ENCODE measurements around the gene RTP5. TPM values are rescaled to one million over a fixed set of nuclear protein-coding genes. Genes with fewer than 3 reads are reported as not detected.
"Not testable (repeated sequence)": the region's sequence is repeated elsewhere in the genome, so short reads cannot be mapped to it uniquely, and the experiment has no call there.

RTP5 gene
- total RNA-seq, 1 donor from 2014 or later, result not detected

- no peak overlapping the region for H3K4me3 ChIP-seq
- intact Hi-C loops (cut with micrococcal nuclease), result no loop called here
- no peaks in the 10 kb centered on the region for H3K36me3 ChIP-seq
- TF ChIP-seq CTCF (IDR thresholded peaks at IDR 0.05; ENCODE audit: borderline replicate concordance), result no peak
- no peaks in the 10 kb centered on the region for H3K9me3 ChIP-seq (replicated peaks)
- H3K27me3 ChIP-seq (ENCODE audit: low read depth), result peaks cover 48% of the 10 kb centered on the region
- H3K27ac ChIP-seq (replicated peaks), result no peak overlapping the region
- no peaks in the 10 kb centered on the region for H3K4me1 ChIP-seq
- no peak for DNase-seq
Measured at GRCh38 chr2:241872313-241872642, 2.7 kb downstream of the RTP5 start.

DNA sequence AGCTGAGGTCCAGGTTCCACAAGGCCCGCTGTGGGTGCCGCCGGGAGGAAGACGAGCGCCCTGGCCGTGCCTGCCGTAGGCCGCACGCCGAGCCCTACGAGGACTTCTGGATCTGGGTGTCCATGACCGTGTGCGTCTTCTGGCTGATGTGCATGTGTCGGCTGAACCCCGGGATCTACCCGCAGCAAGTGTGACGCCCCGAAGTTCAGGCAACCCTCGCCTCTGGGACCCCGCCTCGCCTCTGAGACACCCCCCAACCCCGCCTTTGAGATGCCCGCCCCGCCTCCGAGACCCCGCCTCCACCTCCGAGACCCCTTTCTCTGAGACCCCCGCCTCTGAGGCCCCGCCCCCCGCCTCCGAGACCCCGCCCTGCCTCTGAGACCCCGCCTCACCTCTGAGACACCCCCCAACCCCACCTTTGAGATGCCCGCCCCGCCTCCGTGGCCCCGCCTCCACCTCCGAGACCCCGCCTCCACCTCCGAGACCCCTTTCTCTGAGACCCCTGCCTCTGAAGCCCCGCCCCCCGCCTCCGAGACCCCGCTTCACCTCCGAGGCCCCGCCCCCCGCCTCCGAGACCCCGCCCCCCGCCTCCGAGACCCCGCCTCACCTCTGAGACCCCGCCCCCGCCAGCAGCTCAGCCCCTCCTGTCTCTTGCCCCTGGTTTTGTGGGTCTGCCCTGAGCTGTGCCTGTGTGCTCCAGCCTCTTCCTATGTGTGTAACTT lies 3.7 kb downstream of the RTP5 start:
- TF ChIP-seq CTCF (IDR thresholded peaks at IDR 0.05; ENCODE audit: borderline replicate concordance), result no peak
- H3K36me3 ChIP-seq, result no peaks in the 10 kb centered on the region
- DNase-seq, result no peak
- intact Hi-C loops (cut with micrococcal nuclease), result no loop called here
- H3K4me3 ChIP-seq, result no peak overlapping the region
- peaks cover 38% of the 10 kb centered on the region for H3K27me3 ChIP-seq (ENCODE audit: low read depth)
- H3K4me1 ChIP-seq, result peaks cover 2% of the 10 kb centered on the region
- H3K9me3 ChIP-seq (replicated peaks), result no peaks in the 10 kb centered on the region
- H3K27ac ChIP-seq (replicated peaks), result no peak overlapping the region

DNA sequence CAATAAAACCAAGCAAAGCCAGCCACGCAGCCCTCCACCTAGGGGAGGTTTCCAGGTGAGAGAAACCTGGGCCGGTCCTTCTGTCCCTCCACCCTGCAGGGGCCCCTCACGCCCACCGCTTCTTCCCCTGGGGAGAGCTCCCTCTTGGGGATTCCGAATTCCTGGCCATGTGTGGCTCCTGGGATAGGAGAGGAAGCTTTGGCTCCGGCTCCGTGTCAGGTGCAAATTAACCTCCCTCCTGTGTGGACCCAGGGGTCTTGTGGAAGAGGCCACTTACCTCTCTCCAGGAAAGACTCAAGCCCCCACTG lies 4.2 kb downstream of the RTP5 start:
- H3K36me3 ChIP-seq, result no peaks in the 10 kb centered on the region
- intact Hi-C loops (cut with micrococcal nuclease), result no loop called here

DNA sequence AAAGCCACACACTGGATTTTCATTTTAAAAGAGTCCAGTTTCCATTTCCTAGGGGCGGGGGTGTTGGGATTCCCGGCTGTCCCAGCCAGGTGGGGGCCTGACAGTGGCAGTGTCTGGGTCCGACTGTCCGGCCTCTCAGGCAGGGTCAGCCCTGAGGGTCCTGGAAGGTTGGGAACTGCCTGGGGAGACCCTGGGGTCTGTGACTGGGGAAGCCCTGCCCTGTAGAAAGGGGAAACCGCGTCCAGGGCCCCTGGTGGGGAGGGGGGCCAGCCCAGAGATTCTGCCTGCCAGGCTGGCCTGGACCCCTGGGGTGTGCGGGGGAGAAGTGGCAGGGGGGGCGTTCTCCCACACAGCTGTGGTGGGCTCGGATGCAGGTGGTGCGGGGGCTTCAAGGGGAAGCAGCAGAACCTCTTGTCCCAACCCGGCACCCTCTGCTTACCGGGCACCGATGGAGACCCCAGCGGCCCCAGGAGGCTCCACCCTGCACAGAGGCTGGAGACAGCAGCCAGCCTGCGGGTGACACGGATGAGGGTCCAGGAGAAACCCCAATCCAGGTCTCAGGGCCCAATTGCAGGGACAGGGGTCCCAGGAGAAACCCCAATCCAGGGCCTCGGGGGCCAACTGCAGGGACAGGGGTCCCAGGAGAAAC lies 4.9 kb downstream of the RTP5 start:
- Histone ChIP-seq H3K27me3 (ENCODE audit: low read depth) (peaks cover 27% of the 10 kb centered on the region), H3K4me3 (no peak overlapping the region), H3K9me3 (replicated peaks) (no peaks in the 10 kb centered on the region), H3K4me1 (peaks cover 4% of the 10 kb centered on the region), H3K36me3 (no peaks in the 10 kb centered on the region), H3K27ac (replicated peaks) (no peak overlapping the region)
- DNase-seq, result no peak
- no peak for TF ChIP-seq CTCF (IDR thresholded peaks at IDR 0.05; ENCODE audit: borderline replicate concordance)
- intact Hi-C loops (cut with micrococcal nuclease), result no loop called here

More for the DNA sequence above, 4.2 kb downstream of the RTP5 start:
- Histone ChIP-seq H3K4me1 (peaks cover 4% of the 10 kb centered on the region), H3K27me3 (ENCODE audit: low read depth) (peaks cover 33% of the 10 kb centered on the region), H3K4me3 (no peak overlapping the region), H3K9me3 (replicated peaks) (no peaks in the 10 kb centered on the region), H3K27ac (replicated peaks) (no peak overlapping the region)
- no peak for TF ChIP-seq CTCF (IDR thresholded peaks at IDR 0.05; ENCODE audit: borderline replicate concordance)
- no peak for DNase-seq

DNA sequence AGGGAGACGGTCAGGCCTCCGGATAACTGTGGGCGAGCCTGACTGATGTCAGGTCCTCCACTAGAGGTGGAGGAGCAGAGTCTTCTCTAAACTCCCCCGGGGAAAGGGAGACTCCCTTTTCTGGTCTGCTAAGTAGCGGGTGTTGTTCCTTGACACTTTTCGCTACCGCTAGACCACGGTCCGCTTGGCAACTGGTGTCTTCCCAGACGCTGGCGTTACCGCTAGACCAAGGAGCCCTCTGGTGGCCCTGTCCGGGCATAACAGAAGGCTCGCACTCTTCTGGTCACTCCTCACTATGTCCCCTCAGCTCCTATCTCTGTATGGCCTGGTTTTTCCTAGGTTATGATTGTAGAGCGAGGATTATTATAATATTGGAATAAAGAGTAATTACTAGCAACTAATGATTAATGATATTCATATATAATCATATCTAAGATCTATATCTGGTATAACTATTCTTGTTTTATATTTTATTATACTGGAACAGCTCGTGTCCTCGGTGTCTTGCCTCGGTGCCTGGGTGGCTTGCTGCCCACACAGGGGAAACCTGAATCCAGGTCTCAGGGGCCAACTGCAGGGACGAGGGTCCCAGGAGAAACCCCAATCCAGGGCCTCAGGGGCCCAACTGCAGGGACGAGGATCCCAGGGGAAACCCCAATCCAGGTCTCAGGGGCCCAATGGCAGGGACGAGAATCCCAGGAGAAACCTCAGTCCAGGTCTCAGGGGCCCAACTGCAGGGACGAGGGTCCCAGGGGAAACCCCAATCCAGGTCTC lies 6.4 kb downstream of the RTP5 start:
- H3K27me3 ChIP-seq (ENCODE audit: low read depth), result peaks cover 11% of the 10 kb centered on the region
- intact Hi-C loops (cut with micrococcal nuclease); DNase-seq; H3K9me3 ChIP-seq (replicated peaks); H3K4me1 ChIP-seq; H3K36me3 ChIP-seq; H3K4me3 ChIP-seq; H3K27ac ChIP-seq (replicated peaks): not testable (repeated sequence)
